Pulmonary artery endothelial cell (primary cell): ENCODE data around the gene AVL9. TPM values are rescaled to one million over a fixed set of nuclear protein-coding genes. Genes with fewer than 3 reads are reported as not detected.
"Not testable (repeated sequence)": the region's sequence is repeated elsewhere in the genome, so short reads cannot be mapped to it uniquely, and the experiment has no call there.

Source experiments
- DNase-seq: peaks from one replicate; pipeline ENCODE4 v3.0.0-alpha.2; 2011; ENCODE audit warnings: low read depth, low spot score
- total RNA-seq: library from RNA; depleted of rRNA; stranded (reverse); fragments of >200 nt; gene quantifications from 2 replicates; pipeline ENCODE4 v1.2.3, GENCODE V29; 2014

Gene AVL9
- total RNA-seq, 1 donor from 2014 or later = 32.9 TPM

GRCh38 chr7:32634798-32635393 lies 139.6 kb downstream of the AVL9 start:
- not testable (repeated sequence) for DNase-seq

- DNase-seq = not testable (repeated sequence)
Observed at GRCh38 chr7:32636725-32637462, 141.6 kb downstream of the AVL9 start.

- not testable (repeated sequence) for DNase-seq
Observed at GRCh38 chr7:32637611-32638010, 142.3 kb downstream of the AVL9 start.

Other genes starting within 250 kb of the AVL9 start
- gene LSM5, start 5.1 kb upstream of the AVL9 start, total RNA-seq = 23.1 and 25.0 TPM in 2 replicates